Mucosa of stomach (tissue), 1 donor: ENCODE results near the gene LBH.

Source experiments
- H3K27me3 ChIP-seq: one replicate; pipeline ENCODE4 v1.7.0; 2013; ENCODE audit warnings: mild to moderate bottlenecking, low read length; ENCODE audit not compliant: control insufficient read depth, insufficient read depth
- H3K36me3 ChIP-seq: one replicate; pipeline ENCODE4 v1.7.0; 2013; ENCODE audit warnings: low read length; ENCODE audit not compliant: control insufficient read depth, insufficient read depth
- H3K4me1 ChIP-seq: one replicate; pipeline ENCODE4 v1.7.0; 2013; ENCODE audit warnings: mild to moderate bottlenecking, low read length; ENCODE audit not compliant: control insufficient read depth, insufficient read depth
- H3K4me3 ChIP-seq: one replicate; pipeline ENCODE4 v1.7.0; 2013; ENCODE audit warnings: low read length
- H3K9ac ChIP-seq: one replicate; pipeline ENCODE4 v1.7.0; 2013; ENCODE audit warnings: mild to moderate bottlenecking, low read length, moderate library complexity
- H3K9me3 ChIP-seq: one replicate; pipeline ENCODE4 v1.7.0; 2013; ENCODE audit warnings: mild to moderate bottlenecking, low read length, moderate library complexity; ENCODE audit not compliant: control insufficient read depth
- donor health status: Pancreatic carcinoma.

Gene LBH

DNA sequence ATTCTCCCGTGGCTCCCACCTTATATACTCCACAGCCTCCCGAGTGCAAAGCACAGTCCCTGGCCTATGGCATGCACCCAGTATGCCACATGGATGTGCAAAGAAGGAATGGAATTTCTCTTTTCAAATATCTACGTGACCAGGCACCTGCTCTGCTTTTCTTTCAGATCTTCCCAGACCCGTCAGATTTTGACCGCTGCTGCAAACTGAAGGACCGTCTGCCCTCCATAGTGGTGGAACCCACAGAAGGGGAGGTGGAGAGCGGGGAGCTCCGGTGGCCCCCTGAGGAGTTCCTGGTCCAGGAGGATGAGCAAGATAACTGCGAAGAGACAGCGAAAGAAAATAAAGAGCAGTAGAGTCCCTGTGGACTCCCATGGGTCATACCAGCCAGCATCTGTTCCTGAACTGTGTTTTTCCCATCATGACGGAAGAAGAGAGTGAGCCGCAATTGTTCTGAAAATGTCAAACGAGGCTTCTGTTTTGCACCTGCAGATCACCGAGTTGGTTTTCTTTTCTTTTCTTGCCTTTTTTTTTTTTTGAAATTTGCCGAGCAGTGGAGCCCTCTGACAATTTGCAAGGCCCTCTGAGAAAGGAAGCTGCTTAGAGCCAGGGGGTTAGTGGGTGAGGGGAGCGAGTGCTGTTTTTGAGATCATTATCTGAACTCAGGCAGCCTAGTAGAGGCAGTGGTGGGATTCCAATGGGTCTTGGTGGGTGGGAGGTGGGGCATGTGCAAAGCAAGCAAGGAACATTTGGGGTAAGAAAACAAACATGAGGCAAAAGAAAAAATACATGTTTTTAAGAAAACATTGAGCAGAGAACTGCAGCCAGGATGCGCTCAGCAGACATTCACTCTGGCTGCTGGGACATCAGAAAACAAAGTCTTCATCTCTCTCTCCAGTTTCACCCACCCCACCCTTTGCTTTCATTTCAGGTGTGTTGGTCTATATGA, 26.2 kb downstream of the LBH start:
- no peaks in the 10 kb centered on the region for H3K36me3 ChIP-seq
- no peak overlapping the region for H3K9ac ChIP-seq
- no peak overlapping the region for H3K4me3 ChIP-seq
- H3K27me3 ChIP-seq, result no peaks in the 10 kb centered on the region
- peaks cover 19% of the 10 kb centered on the region for H3K4me1 ChIP-seq
- no peaks in the 10 kb centered on the region for H3K9me3 ChIP-seq

DNA sequence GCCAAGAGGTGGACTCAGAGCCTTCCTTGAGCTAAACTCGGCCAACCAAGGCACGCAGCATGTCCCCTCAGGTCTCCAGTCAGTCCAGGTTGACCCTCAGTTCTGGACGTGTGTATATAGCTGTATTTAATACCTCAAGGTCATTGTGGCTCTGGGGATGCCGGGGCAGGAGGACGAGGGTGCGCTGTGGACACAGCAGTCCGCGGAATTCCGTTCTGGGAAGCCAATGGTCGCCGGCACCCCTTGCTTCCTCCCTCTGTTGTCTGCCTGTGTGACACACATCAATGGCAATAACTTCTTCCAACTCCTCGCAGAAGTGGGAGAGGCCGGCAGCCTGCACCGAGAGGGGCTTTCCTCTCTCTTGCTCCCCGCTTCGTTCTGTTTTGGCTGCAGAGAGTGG, 27.7 kb downstream of the LBH start:
- Histone ChIP-seq H3K9ac (no peak overlapping the region), H3K4me1 (peaks cover 4% of the 10 kb centered on the region), H3K27me3 (no peaks in the 10 kb centered on the region), H3K4me3 (no peak overlapping the region), H3K9me3 (no peaks in the 10 kb centered on the region), H3K36me3 (no peaks in the 10 kb centered on the region)

DNA sequence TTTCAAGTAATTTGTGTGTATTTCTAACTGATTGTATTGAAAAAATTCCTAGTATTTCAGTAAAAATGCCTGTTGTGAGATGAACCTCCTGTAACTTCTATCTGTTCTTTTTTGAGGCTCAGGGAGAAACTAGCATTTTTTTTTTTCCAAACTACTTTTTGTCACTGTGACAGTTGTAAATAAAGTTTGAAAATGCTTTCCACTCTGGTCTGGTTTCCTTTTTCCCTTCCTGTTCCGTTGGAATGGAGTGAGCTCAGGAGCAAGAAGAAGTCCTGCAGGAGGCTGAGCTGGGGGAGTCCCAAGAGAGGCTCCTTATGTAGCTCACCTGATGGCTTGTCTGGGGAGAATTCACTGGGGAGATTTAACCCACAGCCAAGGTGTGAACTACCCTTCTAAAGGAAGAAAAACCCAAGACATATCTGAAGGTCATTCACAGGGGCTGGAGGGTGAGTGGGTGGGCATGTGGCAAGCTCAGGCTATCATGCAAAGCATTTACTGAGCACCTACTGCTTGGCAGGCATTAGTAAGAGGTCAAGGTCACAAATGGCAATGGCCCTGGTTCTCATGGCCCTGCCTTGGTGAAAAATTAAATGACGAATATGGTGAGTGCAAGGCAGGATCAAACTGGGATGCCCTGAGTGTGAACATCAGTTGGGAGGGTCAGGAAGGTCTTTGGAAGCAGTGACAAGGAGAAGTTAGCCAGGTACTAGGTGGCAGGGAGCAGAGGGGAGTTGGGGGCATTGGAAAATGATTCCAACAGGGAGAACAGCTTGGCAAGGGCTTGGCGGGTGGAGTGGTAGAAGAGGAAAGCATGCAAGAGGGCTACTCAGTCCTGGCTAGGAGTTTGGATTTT, 28.7 kb downstream of the LBH start:
- H3K4me3 ChIP-seq, result no peak overlapping the region
- no peaks in the 10 kb centered on the region for H3K9me3 ChIP-seq
- H3K36me3 ChIP-seq, result no peaks in the 10 kb centered on the region
- no peaks in the 10 kb centered on the region for H3K27me3 ChIP-seq
- H3K9ac ChIP-seq, result no peak overlapping the region
- peaks cover 4% of the 10 kb centered on the region for H3K4me1 ChIP-seq

DNA sequence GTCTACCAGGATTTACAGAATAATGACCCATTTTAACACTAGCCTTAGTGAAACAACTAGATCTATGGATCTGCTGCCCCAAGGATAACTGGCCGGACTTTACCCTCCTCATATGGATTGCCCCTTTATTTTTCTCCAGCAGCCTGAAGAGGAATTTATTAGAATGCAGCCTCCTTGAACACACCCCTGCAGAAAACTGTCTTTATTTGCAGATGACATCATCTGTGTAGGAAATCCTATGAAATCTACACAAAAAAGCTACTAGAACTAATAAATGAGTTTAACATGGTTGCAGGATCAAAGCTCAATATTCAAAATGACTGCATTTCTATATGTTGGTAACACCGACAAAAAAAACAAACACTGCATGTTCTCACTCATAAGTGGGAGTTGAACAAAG, 29.6 kb downstream of the LBH start:
- Histone ChIP-seq H3K9ac (no peak overlapping the region), H3K36me3 (no peaks in the 10 kb centered on the region), H3K4me3 (no peak overlapping the region), H3K27me3 (no peaks in the 10 kb centered on the region), H3K9me3 (no peaks in the 10 kb centered on the region), H3K4me1 (peaks cover 3% of the 10 kb centered on the region)

DNA sequence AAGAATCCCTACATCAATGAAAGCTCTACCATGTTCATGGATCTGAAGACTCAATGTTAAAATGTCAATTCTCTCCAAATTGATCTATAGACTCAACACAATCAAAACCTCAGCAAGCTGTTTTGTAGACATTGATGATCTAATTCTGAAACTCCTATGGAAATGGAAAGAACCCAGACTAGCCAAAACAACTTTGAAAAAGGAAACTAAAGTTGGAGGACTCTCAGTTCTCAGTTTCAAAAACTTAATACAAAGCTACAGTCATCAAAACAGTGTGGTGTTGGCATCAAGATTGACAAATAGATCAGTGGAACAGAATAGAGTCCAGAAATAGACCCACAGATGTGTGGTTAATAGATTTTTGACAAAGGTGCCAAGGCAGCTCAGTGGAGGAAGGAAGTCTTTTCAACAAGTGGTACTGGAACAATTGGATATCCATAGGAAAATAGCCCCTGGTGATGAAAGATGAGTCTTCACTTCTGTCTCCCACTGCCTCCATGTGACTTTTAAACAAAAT, 30.4 kb downstream of the LBH start:
- no peaks in the 10 kb centered on the region for H3K9me3 ChIP-seq
- no peaks in the 10 kb centered on the region for H3K27me3 ChIP-seq
- H3K4me1 ChIP-seq, result peaks cover 5% of the 10 kb centered on the region
- H3K9ac ChIP-seq, result no peak overlapping the region
- no peaks in the 10 kb centered on the region for H3K36me3 ChIP-seq
- no peak overlapping the region for H3K4me3 ChIP-seq

DNA sequence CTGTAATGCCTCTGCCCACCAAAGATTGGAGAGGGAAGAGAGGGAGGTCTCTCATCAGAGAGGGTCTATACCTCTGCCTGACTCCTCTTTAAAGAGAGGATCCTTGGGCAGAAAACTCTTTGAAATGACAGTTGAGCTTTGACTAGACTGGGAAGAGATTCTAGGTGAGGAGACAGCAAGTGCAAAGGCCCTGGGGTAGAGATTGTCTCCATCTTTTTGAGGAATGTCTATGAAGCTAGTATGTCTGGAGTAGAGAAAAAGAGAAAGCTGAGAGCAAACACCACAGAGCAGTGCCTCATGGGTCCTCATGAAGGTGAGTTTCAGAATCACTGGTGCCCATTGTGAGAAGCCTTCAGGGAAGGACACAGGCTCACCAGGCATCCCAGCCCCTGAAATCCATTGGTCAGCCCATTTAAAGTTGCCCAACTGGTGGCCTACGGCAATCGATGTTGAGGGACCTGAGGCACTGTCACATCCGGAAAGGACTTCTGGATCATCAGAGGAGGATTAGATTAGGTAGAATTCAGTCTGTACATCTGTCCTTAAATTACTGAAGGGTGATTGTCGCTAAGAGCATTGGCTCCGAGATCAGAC, 31.5 kb downstream of the LBH start:
- peaks cover 5% of the 10 kb centered on the region for H3K4me1 ChIP-seq
- H3K4me3 ChIP-seq, result no peak overlapping the region
- H3K27me3 ChIP-seq, result no peaks in the 10 kb centered on the region
- no peak overlapping the region for H3K9ac ChIP-seq
- H3K9me3 ChIP-seq, result no peaks in the 10 kb centered on the region
- no peaks in the 10 kb centered on the region for H3K36me3 ChIP-seq

DNA sequence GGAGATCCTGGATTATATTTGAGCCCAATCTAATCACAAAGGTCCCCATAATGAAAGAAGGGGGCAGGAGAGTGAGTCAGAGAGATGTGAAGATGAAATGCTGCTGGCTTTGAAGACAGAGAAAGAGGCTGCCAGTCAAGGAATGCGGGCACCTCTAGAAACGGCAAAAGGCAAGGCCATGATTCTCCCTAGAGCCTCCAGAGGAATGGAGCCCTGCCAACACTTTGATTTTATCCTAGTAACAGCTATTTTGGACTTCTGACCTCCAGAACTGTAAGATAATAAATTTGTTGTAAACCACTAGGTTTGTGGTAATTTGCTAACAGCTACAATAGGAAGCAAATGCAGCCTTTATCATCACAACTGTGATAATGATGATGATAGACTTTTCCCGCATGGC, 32.9 kb downstream of the LBH start:
- Histone ChIP-seq H3K4me3 (no peak overlapping the region), H3K36me3 (no peaks in the 10 kb centered on the region), H3K27me3 (no peaks in the 10 kb centered on the region), H3K4me1 (peaks cover 12% of the 10 kb centered on the region), H3K9me3 (no peaks in the 10 kb centered on the region), H3K9ac (no peak overlapping the region)

DNA sequence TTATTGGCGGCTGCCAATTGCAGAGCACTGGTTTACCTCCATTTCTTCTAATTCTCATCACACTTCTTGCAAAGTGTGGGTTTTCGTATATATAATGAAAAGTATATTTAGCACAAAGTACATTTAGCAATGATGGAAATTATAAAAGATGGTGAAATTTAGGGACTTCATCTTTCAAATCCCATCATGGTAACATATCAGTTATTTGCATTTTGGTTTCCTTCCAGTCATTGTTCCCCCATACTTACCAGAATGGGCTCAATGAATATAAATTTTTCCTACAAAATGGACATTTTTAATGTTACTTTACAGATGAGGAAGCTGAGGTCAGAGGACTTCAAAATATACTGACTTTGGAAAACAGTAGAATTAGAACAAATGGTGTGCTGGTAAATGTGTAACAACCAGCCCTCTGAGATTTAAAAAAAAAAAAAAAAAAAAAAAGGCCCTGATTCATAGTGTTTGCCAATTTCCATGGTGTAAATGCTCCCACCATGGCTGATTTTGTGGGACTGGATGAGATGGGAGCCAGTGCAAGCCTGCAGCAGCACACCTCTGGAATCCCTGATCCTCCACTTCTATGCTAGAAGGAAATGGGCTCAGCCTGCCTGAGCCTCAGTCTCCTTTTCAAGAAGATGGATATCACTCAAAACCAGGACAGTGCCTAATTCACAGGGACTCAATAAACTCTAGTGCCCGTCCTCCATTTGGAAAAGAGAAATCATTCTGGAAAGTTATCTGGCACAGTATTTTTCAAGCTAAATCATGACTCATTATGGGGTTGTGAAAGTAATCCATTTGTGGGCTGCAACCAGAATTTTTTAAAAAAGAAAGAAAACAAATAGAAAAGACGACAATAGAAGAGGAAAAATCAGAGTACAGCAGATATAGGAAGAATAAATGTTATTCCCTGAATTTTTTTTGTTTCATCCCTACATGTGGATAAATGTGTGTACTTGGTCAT, 34.0 kb downstream of the LBH start:
- Histone ChIP-seq H3K9me3 (no peaks in the 10 kb centered on the region), H3K4me1 (peaks cover 12% of the 10 kb centered on the region), H3K4me3 (no peak overlapping the region), H3K9ac (no peak overlapping the region), H3K27me3 (no peaks in the 10 kb centered on the region), H3K36me3 (no peaks in the 10 kb centered on the region)

DNA sequence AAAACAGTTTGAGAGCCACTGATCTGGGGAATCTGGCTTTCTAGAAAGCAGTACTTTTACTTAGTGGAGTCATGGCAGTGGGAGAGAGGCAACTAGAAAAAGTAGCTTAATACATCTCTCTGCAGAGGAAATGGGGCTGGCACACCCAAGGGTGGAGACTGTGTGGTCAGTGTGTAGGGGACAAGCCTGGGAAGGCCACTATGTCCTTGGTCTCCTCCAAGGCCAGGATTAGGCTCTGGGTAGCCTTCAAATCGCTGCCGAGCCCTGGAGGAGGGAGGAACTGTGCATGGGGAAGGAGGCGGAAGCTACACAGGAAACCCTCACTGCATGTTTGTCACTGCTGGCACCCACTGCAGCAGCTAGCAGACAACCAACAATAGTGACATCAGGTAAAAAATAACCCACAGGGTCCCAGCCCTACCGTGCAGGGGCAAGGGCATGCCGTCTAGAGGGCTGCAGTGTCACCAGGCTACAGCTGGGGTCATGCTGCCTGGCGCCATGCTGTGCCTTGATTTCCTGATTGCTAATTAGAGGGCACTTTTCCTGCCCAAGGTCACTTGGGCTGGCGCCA, 34.8 kb downstream of the LBH start:
- Histone ChIP-seq H3K4me1 (peaks cover 12% of the 10 kb centered on the region), H3K4me3 (no peak overlapping the region)

DNA sequence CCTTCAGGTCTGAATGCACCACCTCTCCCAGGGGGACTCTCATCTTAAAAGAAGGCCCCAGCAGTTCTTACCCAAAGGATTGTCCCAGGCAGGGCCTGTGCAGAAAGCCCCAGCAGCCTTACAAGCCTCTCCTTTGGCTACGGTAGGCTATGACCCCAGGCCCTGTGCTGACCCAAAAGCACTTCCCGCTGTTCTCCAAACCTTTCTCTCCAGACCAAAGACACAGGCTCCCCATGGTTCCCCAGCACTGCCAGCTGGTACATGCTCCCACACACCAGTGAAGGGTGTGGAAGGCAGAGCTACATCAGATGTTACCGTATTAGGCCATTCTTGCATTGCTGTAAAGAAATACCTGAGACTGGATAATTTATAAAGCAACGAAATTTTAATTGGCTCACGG, 35.4 kb downstream of the LBH start:
- Histone ChIP-seq H3K9me3 (no peaks in the 10 kb centered on the region), H3K4me3 (no peak overlapping the region), H3K27me3 (no peaks in the 10 kb centered on the region), H3K36me3 (no peaks in the 10 kb centered on the region), H3K4me1 (peaks cover 12% of the 10 kb centered on the region), H3K9ac (no peak overlapping the region)

More for the DNA sequence above, 34.8 kb downstream of the LBH start:
- H3K9ac ChIP-seq, result no peak overlapping the region
- no peaks in the 10 kb centered on the region for H3K27me3 ChIP-seq
- no peaks in the 10 kb centered on the region for H3K36me3 ChIP-seq
- H3K9me3 ChIP-seq, result no peaks in the 10 kb centered on the region
